CD4-positive, alpha-beta T cell treated with Interleukin-6 for 4 hours (primary cell): Measurements from ENCODE around the gene MYOZ1.

ENCODE experiments used
- DNase-seq: peaks from one replicate; pipeline ENCODE4 v3.0.0-alpha.2; 2020; ENCODE audit warnings: mixed read lengths

The MYOZ1 gene

GRCh38 chr10:73591935-73592699 lies 49.2 kb downstream of the MYOZ1 start:
- peak; percentile 21 for DNase-seq

GRCh38 chr10:73590881-73591799 lies 50.1 kb downstream of the MYOZ1 start, which contains the start of gene USP54:
USP54 (minus strand) TSS chr10:73591342; CDS start chr10:73575658, 15,684 bp downstream.
- DNase-seq: peak; percentile 5

GRCh38 chr10:73589563-73590126 lies 51.6 kb downstream of the MYOZ1 start:
- no peak for DNase-seq

DNA sequence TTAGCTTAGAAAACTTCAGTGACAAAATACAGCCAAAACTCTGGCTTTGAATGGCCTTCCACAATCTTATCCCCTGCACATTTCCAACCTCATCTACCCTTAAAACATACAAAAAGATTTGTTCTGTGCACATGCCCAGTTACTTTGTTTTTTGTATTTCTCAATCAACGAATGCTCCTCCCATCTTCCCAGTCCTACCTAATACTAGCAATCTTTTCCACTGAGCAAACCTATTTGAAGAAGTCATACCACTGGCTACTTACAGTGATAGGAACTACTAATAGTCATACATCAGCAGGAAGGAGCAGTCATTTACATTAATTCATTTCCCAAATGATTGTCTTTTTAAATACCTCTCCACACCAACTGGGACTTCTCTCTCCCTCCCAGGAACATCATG lies 52.6 kb downstream of the MYOZ1 start:
- no peak for DNase-seq

DNA sequence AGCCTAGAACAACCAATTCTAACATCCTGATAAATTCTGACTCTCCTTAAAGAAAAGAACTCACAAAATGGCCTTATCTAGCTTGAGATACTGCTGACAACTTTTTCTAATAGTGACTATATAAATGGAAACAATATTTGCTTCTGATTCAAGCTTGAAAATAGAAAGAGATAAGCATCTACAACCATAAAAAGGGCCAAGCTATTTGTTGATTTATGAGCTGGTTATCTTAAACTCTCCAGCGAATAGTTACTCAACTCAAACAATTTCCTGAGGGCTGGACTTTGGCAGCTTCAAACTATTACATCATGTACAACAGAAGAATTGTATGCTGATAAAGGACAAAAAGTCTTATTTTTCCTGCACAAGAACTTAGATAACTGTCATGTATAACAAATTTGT lies 54.7 kb downstream of the MYOZ1 start:
- no peak for DNase-seq

DNA sequence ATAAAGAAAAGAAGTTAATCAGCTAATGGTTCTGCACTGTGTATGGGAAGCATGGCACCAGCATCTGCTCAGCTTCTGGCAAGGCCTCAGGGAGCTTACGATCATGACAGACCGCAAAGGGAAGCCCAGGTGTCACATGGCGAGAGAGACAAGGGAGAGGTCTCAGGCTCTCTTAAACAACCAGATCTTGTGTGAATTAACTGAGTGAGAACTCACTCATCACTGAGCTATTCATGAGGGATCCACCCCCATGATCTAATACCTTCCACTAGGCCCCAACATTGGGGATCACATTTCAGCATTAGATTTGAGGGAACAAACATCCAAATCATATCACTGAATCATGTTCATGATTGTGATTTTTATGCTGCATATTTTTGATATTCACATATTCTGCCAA lies 55.9 kb downstream of the MYOZ1 start:
- no peak for DNase-seq

- DNase-seq: no peak
Measured at GRCh38 chr10:73584737-73585136, 56.5 kb downstream of the MYOZ1 start.

GRCh38 chr10:73581918-73582317 lies 59.4 kb downstream of the MYOZ1 start:
- DNase-seq: no peak
